ENCODE measurements around the gene CXCL9. TPM values are rescaled to one million over a fixed set of nuclear protein-coding genes. Genes with fewer than 3 reads are reported as not detected.

The CXCL9 gene
- total RNA-seq, 2 donors from 2014 or later: not detected

GRCh38 chr4:76003035-76003434, 4.3 kb downstream of the CXCL9 start:
- no peaks in the 10 kb centered on the region for H3K9me3 ChIP-seq (ENCODE audit: control insufficient read depth, low read length)
- Mint-ChIP-seq H3K27me3 (ENCODE audit: insufficient read depth) (peaks cover 5% of the 10 kb centered on the region), H3K36me3 (ENCODE audit: low read depth) (no peaks in the 10 kb centered on the region), H3K27ac (no peak overlapping the region), H3K9me3 (no peaks in the 10 kb centered on the region), H3K4me1 (peaks cover 9% of the 10 kb centered on the region), H3K4me3 (no peak overlapping the region)
- no peak for DNase-seq
- H3K4me3 ChIP-seq (ENCODE audit: low read length): no peak overlapping the region
- no peak for TF ChIP-seq CTCF (conservative IDR thresholded peaks at IDR 0.05)
- H3K27me3 ChIP-seq (ENCODE audit: control insufficient read depth, insufficient read depth, low read length, poor library complexity, severe bottlenecking): no peaks in the 10 kb centered on the region
- WGBS, 2 experiments (ENCODE audit: insufficient coverage in 1 of 2, insufficient read length in 1 of 2): 86 to 87% methylated on average over 1 to 2 of the region's 2 CpGs
- H3K27ac ChIP-seq (ENCODE audit: low read depth, low read length): no peak overlapping the region
- peaks cover 4% of the 10 kb centered on the region for H3K4me1 ChIP-seq (ENCODE audit: control insufficient read depth, insufficient read depth, low read length)
- no peaks in the 10 kb centered on the region for H3K36me3 ChIP-seq (ENCODE audit: control insufficient read depth, insufficient read depth, low read length)
- no peak overlapping the region for H3K9ac ChIP-seq (ENCODE audit: extremely low read depth, low read length, poor library complexity, severe bottlenecking)

GRCh38 chr4:76002176-76002575, 5.1 kb downstream of the CXCL9 start:
- no peak overlapping the region for H3K4me3 Mint-ChIP-seq
- H3K36me3 Mint-ChIP-seq (ENCODE audit: low read depth): no peaks in the 10 kb centered on the region
- no peak for DNase-seq
- Histone ChIP-seq H3K4me1 (ENCODE audit: control insufficient read depth, insufficient read depth, low read length) (peaks cover 4% of the 10 kb centered on the region), H3K4me3 (ENCODE audit: low read length) (no peak overlapping the region), H3K27ac (ENCODE audit: low read depth, low read length) (no peak overlapping the region), H3K27me3 (ENCODE audit: control insufficient read depth, insufficient read depth, low read length, poor library complexity, severe bottlenecking) (no peaks in the 10 kb centered on the region), H3K9ac (ENCODE audit: extremely low read depth, low read length, poor library complexity, severe bottlenecking) (no peak overlapping the region), H3K9me3 (ENCODE audit: control insufficient read depth, low read length) (no peaks in the 10 kb centered on the region), H3K36me3 (ENCODE audit: control insufficient read depth, insufficient read depth, low read length) (no peaks in the 10 kb centered on the region)
- H3K4me1 Mint-ChIP-seq: peaks cover 11% of the 10 kb centered on the region
- peaks cover 5% of the 10 kb centered on the region for H3K27me3 Mint-ChIP-seq (ENCODE audit: insufficient read depth)
- 94 to 100% methylated on average over 3 to 4 of the region's 4 CpGs for WGBS, 2 experiments (ENCODE audit: insufficient coverage in 1 of 2, insufficient read length in 1 of 2)
- no peak for TF ChIP-seq CTCF (conservative IDR thresholded peaks at IDR 0.05)
- no peaks in the 10 kb centered on the region for H3K9me3 Mint-ChIP-seq
- no peak overlapping the region for H3K27ac Mint-ChIP-seq

GRCh38 chr4:76001700-76002099, 5.6 kb downstream of the CXCL9 start:
- Histone ChIP-seq H3K27ac (ENCODE audit: low read depth, low read length) (no peak overlapping the region), H3K36me3 (ENCODE audit: control insufficient read depth, insufficient read depth, low read length) (no peaks in the 10 kb centered on the region), H3K4me3 (ENCODE audit: low read length) (no peak overlapping the region), H3K27me3 (ENCODE audit: control insufficient read depth, insufficient read depth, low read length, poor library complexity, severe bottlenecking) (no peaks in the 10 kb centered on the region), H3K4me1 (ENCODE audit: control insufficient read depth, insufficient read depth, low read length) (peaks cover 4% of the 10 kb centered on the region), H3K9ac (ENCODE audit: extremely low read depth, low read length, poor library complexity, severe bottlenecking) (no peak overlapping the region), H3K9me3 (ENCODE audit: control insufficient read depth, low read length) (no peaks in the 10 kb centered on the region)
- no peaks in the 10 kb centered on the region for H3K36me3 Mint-ChIP-seq (ENCODE audit: low read depth)
- H3K9me3 Mint-ChIP-seq: no peaks in the 10 kb centered on the region
- H3K27me3 Mint-ChIP-seq (ENCODE audit: insufficient read depth): peaks cover 5% of the 10 kb centered on the region
- no peak overlapping the region for H3K4me3 Mint-ChIP-seq
- no peak overlapping the region for H3K27ac Mint-ChIP-seq
- no peak for DNase-seq
- 96 to 100% methylated on average over 1 to 7 of the region's 7 CpGs for WGBS, 2 experiments (ENCODE audit: insufficient coverage in 1 of 2, insufficient read length in 1 of 2)
- H3K4me1 Mint-ChIP-seq: peaks cover 13% of the 10 kb centered on the region
- TF ChIP-seq CTCF (conservative IDR thresholded peaks at IDR 0.05): no peak

All from endodermal cell (in vitro differentiated cells).